HG03442 (cell line): ENCODE measurements around the gene OSGEP.

Experiments used
- ATAC-seq: cut with Tn5 transposase; IDR thresholded peaks from one replicate; pipeline ENCODE4 v1.9.1; 2021; ENCODE audit warnings: mild to moderate bottlenecking, moderate library complexity; ENCODE audit not compliant: unreplicated experiment

The OSGEP gene

GRCh38 chr14:20454516-20455354, at the start of gene OSGEP, which contains the start of gene APEX1:
OSGEP (minus strand) TSS chr14:20454812; CDS start chr14:20454683, 129 bp downstream.
APEX1 (plus strand) TSS chr14:20455226; CDS start chr14:20455646, 420 bp downstream.
- ATAC-seq: peak; percentile 89

- ATAC-seq: no peak
These were observed 49.3 kb upstream of the OSGEP start for GRCh38 chr14:20503898-20504297.

GRCh38 chr14:20501346-20501745, 46.7 kb upstream of the OSGEP start:
- ATAC-seq: no peak

- no peak for ATAC-seq
These were observed 45.3 kb upstream of the OSGEP start for GRCh38 chr14:20499881-20500280.

- no peak for ATAC-seq
These were observed 44.5 kb upstream of the OSGEP start for GRCh38 chr14:20499108-20499507.

GRCh38 chr14:20498622-20499021, 44.0 kb upstream of the OSGEP start:
- ATAC-seq: no peak

- no peak for ATAC-seq
These were observed 40.5 kb upstream of the OSGEP start for GRCh38 chr14:20494935-20495766.

GRCh38 chr14:20493634-20494033, 39.0 kb upstream of the OSGEP start:
- ATAC-seq: no peak

- no peak for ATAC-seq
These were observed 37.9 kb upstream of the OSGEP start for GRCh38 chr14:20492486-20492885.

GRCh38 chr14:20490563-20490962, 36.0 kb upstream of the OSGEP start:
- ATAC-seq: no peak

GRCh38 chr14:20489093-20489994, 34.7 kb upstream of the OSGEP start:
- ATAC-seq: no peak

- ATAC-seq: no peak
These were observed 32.7 kb upstream of the OSGEP start for GRCh38 chr14:20487396-20487725.

GRCh38 chr14:20486684-20487395, 32.2 kb upstream of the OSGEP start:
- no peak for ATAC-seq

- ATAC-seq: no peak
These were observed 31.3 kb upstream of the OSGEP start for GRCh38 chr14:20485900-20486299.

GRCh38 chr14:20482382-20482781, 27.8 kb upstream of the OSGEP start:
- no peak for ATAC-seq

- ATAC-seq: no peak
These were observed 24.3 kb upstream of the OSGEP start for GRCh38 chr14:20478894-20479293.

- ATAC-seq: no peak
These were observed 22.7 kb upstream of the OSGEP start for GRCh38 chr14:20477211-20477876.

- ATAC-seq: no peak
These were observed 22.2 kb upstream of the OSGEP start for GRCh38 chr14:20476776-20477175.

- no peak for ATAC-seq
These were observed 18.0 kb upstream of the OSGEP start for GRCh38 chr14:20472536-20473169.
